Inflammatory macrophage treated with lipopolysaccharide for 4 hours (primary cell): ENCODE data around the gene COQ6.
"Not testable (repeated sequence)": the region's sequence is repeated elsewhere in the genome, so short reads cannot be mapped to it uniquely, and the experiment has no call there.

Experiments used
- DNase-seq: peaks from one replicate; pipeline ENCODE4 v3.0.0-alpha.2; 2020

COQ6 gene

DNA sequence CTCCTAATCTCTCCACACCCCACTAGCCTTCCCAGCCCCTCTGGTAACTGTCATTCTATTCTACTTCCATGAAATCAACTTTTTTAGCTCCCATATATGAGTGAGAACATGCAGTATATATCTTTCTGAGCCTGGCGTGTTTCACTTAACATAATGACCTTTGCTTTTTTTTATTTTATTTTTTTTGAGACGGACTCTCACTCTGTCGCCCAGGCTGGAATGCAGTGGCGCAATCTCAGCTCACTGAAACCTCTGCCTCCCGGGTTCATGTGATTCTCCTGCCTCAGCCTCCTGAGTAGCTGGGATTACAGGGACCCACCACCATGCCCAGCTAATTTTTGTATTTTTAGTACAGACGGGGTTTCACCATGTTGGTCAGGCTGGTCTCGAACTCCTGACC, 38.6 kb downstream of the COQ6 start:
- not testable (repeated sequence) for DNase-seq

DNA sequence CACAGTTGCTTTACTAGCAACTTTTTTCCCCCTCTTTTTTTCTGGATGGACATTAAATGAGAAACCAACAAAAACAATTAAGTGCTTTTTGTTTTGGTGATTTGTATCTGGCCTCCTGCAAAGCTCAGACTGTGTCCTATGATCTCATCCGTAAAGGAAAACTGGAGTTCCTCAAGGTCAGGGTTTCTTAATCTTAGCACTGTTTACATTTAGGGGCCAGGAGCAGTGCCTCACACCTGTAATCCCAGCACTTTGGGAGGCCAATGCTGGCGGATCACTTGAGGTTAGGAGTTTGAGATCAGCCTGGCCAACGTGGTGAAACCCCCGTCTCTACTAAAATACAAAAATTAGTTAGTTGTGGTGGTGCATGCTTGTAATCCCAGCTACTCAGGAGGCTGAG, 41.0 kb downstream of the COQ6 start:
- no peak for DNase-seq

DNA sequence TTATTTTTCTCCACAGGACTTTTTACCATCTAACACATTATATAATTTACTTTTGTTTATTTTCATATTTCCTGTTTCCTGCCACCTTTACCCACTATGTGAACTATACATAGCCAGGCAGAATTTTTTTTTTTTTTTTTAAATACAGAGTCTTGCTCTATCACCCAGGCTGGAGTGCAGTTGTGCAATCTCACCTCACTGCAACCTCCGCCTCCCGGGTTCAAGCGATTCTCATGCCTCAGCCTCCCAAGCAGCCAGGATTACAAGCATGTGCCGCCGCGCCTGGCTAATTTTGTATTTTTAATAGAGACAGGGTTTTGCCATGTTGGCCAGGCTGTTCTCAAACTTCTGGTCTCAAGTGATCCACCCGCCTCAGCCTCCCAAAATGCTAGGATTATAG, 44.8 kb downstream of the COQ6 start:
- not testable (repeated sequence) for DNase-seq

DNA sequence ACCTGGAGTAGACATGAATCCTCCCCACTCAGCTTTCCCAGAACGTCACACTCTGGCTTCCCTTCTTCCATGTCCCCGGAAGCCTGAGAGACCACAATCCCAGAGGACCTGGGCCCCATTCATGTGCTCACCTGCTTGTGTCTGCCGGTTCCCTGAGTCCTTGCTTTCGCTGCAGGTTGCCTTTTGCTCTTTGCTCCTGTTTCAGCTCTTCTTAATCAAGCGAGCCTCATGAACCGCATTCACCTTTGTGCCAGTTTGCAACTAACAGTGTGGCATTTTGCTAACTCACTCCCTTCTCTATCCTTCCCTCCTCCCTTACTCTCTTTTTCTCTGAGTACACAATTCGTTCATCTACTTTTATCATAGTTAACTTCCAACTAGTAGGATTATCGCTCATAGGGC, 45.9 kb downstream of the COQ6 start:
- DNase-seq: no peak

DNA sequence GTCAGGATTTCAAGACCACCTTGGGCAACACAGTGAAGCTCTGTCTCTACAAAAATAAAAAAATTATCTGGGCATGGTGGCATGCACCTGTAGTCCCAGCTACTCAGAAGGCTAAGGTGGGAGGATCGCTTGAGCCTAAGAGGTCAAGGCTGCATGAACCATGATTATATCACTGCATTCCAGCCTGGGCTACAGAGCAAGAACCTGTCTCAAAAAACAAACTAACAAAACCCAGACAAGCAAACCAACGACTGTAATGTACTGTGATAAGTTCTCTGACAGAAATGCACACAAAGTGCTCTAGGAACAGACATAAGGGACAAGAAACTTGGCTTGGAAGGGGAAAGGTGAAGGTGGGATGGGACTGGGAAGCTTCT, 46.6 kb downstream of the COQ6 start:
- DNase-seq: no peak

DNA sequence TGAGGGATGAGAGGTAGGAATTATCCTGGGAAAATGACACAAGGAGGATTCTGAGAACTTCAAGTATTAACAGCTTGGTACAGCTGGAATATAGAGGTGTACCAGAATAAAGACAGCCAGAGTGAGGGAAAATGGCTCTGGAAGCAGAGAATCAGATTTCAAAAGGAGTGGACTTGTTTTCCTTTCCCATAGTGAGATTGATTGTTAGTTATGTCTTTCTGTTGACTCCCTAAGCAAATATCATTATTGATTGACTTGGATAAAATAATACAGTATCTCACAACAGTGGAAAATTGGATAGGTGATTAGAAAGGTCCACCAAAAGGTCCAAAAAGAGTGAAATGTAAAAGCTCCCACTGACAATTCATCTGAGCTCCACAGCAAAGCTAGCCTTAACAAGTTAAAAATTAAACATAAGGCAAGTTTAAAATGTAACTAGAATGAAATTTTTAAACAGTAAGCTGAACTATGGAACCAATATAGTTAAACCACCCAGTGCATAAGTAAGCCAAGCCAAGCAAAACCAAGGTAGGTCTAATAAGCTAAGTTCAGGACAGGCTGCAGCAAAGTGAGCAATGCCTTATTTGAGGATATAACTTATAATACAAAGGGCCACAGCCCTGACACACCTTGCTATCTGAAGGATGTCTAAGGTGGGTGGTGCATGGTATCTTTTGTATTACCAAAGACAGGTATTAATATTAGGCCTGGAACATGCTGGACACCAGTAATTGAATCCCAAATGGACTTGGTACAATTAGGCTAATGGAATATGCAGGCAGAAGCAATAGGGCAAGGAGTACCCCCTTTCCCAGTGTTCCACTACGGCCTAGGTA, 47.2 kb downstream of the COQ6 start:
- no peak for DNase-seq

DNA sequence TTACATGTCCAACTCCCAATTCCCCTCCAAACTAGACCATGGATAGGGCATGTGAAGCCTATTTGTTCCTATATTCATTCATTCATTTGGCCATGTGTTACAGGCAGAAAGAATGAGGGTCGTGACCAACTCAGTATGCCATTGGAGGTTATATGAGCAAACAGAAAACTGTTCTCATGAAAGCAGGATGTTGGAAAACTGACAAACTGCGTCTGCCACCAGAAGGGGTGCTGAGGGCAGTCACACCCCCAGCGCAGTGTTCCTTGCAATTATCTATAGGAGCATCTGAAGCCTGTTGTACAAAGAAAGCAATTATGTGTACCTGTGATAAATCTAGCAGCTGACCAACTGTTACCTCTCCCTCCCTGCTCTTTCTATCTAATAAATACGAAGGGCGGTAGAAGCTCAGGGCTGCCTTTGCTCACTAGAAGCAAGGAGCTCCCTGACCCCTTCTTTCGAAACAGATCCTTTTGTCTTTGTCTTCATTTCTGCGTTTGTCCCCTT, 47.9 kb downstream of the COQ6 start:
- no peak for DNase-seq

DNA sequence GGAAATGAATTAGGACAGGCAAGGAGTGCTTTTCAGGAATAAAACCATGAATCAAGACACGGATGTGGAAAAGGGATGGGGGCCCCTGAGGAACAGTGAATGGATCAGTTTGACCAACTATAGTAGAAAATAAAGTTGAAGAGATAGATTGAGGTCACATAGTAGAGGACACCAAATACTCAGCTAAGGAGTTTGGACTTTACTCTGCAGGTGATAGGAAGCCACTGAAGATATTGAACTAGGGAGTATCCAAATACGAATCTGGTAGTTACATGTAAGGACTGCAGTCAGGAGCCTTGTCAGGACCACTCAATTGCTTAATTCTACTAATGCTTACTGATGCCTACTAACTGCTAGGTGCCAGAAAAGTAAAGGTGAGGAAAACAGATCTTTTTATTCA, 48.6 kb downstream of the COQ6 start:
- DNase-seq: no peak

DNA sequence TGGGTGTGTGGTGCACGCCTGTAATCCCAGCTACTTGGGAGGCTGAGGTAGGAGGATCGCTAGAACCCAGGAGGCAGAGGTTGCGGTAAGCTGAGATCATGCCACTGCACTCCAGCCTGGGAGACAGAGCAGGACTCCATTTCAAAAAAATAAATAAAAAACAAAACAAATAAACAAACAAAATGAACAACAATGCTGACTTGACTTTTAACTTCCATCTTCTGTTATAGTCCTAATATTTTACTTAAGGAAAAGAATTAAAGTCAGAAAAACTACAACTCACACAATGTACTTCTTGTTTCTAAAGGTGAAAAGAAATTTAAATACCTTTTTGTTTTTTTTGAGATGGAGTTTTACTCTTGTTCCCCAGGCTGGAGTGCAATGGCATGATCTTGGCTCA, 55.6 kb downstream of the COQ6 start:
- DNase-seq: not testable (repeated sequence)

DNA sequence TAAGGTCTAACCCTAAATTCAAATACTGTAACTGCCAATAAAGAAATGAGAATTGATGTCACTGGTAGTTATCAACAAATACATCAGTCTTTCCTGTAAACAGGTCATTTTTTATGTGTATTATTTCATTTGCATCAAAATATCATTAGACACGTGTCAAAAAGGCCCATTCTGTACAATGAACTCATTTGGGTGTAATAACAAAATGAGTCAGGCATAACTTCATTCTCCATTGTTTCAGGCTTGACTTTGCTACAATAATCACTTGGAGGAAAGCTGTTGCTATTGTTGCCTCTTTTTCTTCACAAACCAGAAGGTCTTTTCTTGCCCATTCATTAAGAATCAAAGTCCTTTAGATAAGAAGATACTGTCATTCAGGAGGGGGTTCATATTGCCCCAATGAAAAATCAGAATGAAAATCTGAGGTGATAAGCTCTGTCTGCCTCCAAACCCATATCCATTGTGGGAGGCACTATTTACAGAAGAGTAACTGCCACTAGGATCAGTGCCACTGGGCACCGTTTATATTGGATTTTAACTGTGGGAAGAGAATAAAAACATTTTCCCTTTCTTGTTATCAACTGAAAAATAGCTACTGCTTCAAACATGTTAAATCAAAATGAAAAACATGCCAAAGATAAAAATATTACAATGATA, 58.9 kb downstream of the COQ6 start:
- no peak for DNase-seq
